SU-DHL-6 (cell line): Measurements from ENCODE around the gene CPB2.

Experiments used
- CTCF ChIP-seq: fragments of 200-600 bp; sonication (generic); IDR thresholded peaks from one replicate; pipeline ENCODE4 v1.5.1; 2017; ENCODE audit warnings: antibody characterized with exemption, mild to moderate bottlenecking, low read length, moderate library complexity; ENCODE audit not compliant: insufficient read depth, poor library complexity, severe bottlenecking
- EZH2phosphoT487 ChIP-seq: fragments of 200-600 bp; sonication (generic), shearing (Covaris generic); conservative IDR thresholded peaks from 2 replicates; pipeline ENCODE4 v1.6.1; 2018; ENCODE audit warnings: mild to moderate bottlenecking, antibody characterized with exemption, low read length, moderate library complexity, mixed read lengths

- no peak for TF ChIP-seq CTCF
- TF ChIP-seq EZH2phosphoT487: no peak
These were observed 6.3 kb upstream of the CPB2 start for GRCh38 chr13:46111151-46111550.
